Measurements from ENCODE around the gene NOXO1.
"Not testable (repeated sequence)": the region's sequence is repeated elsewhere in the genome, so short reads cannot be mapped to it uniquely, and the experiment has no call there.

Gene NOXO1

GRCh38 chr16:1981398-1981836 lies at the start of gene NOXO1:
TSS of gene NOXO1 (minus strand) at chr16:1981469. CDS start at chr16:1981179, 290 bp downstream.
- DNase-seq (ENCODE audit: low read depth), result no peak

- no peak for DNase-seq (ENCODE audit: low read depth)
Measured at GRCh38 chr16:2030036-2030435, 48.8 kb upstream of the NOXO1 start.

- DNase-seq (ENCODE audit: low read depth), result no peak
Measured at GRCh38 chr16:2029350-2029749, 48.1 kb upstream of the NOXO1 start.

GRCh38 chr16:2028620-2029220 lies 47.5 kb upstream of the NOXO1 start:
- DNase-seq (ENCODE audit: low read depth), result no peak

- no peak for DNase-seq (ENCODE audit: low read depth)
Measured at GRCh38 chr16:2028146-2028545, 46.9 kb upstream of the NOXO1 start.

GRCh38 chr16:2027024-2028010 lies 46.0 kb upstream of the NOXO1 start:
- DNase-seq (ENCODE audit: low read depth), result no peak

- DNase-seq (ENCODE audit: low read depth), result no peak
Measured at GRCh38 chr16:2026461-2027023, 45.3 kb upstream of the NOXO1 start, which contains the start of gene NHERF2. TSS of gene NHERF2 (plus strand) at chr16:2026902. CDS start at chr16:2027006, 104 bp downstream.

- no peak for DNase-seq (ENCODE audit: low read depth)
Measured at GRCh38 chr16:2025878-2026460, 44.7 kb upstream of the NOXO1 start.

- no peak for DNase-seq (ENCODE audit: low read depth)
Measured at GRCh38 chr16:2025251-2025650, 44.0 kb upstream of the NOXO1 start.

GRCh38 chr16:2024032-2024420 lies 42.8 kb upstream of the NOXO1 start:
- DNase-seq (ENCODE audit: low read depth), result no peak

- DNase-seq (ENCODE audit: low read depth), result peak; percentile 76
Measured at GRCh38 chr16:2023092-2024031, 42.1 kb upstream of the NOXO1 start.

- DNase-seq (ENCODE audit: low read depth), result peak; percentile 41
Measured at GRCh38 chr16:2022723-2023091, 41.4 kb upstream of the NOXO1 start.

- DNase-seq (ENCODE audit: low read depth), result no peak
Measured at GRCh38 chr16:2019921-2020831, 38.9 kb upstream of the NOXO1 start.

- DNase-seq (ENCODE audit: low read depth), result no peak
Measured at GRCh38 chr16:2019518-2019920, 38.2 kb upstream of the NOXO1 start, which contains the start of gene NPW. TSS of gene NPW (plus strand) at chr16:2019785.

- no peak for DNase-seq (ENCODE audit: low read depth)
Measured at GRCh38 chr16:2016407-2016922, 35.2 kb upstream of the NOXO1 start.

GRCh38 chr16:2015947-2016208 lies 34.6 kb upstream of the NOXO1 start:
- DNase-seq (ENCODE audit: low read depth), result no peak

GRCh38 chr16:2015117-2015946 lies 34.1 kb upstream of the NOXO1 start:
- DNase-seq (ENCODE audit: low read depth), result peak; percentile 76

GRCh38 chr16:2013527-2013926 lies 32.3 kb upstream of the NOXO1 start:
- no peak for DNase-seq (ENCODE audit: low read depth)

- not testable (repeated sequence) for DNase-seq (ENCODE audit: low read depth)
Measured at GRCh38 chr16:2011726-2012125, 30.5 kb upstream of the NOXO1 start.

Measured in fibroblast of gingiva (primary cell).